PC-9 (cell line): Measurements from ENCODE around the gene DBNL. TPM values are rescaled to one million over a fixed set of nuclear protein-coding genes. Genes with fewer than 3 reads are reported as not detected.
A peak's percentile ranks its signal among the peaks of the same experiment; 100 is the strongest.

Source experiments
- BruUV-seq: library from RNA; stranded (reverse); fragments of 400-500 nt; replicated peaks from 2 replicates; lab custom pipeline; 2021; lab: Mats Ljungman, UMichigan
- CTCF ChIA-PET: fragments of 300-600 bp; sonication (Branson Sonifier 250); formaldehyde crosslinking; loops from one replicate; lab custom pipeline; 2022; ENCODE audit warnings: antibody characterized with exemption; lab: Charles Lee
- POLR2A ChIA-PET: fragments of 300-600 bp; sonication (Branson Sonifier 250); formaldehyde crosslinking; loops from one replicate; lab custom pipeline; 2022; ENCODE audit warnings: antibody characterized with exemption; ENCODE audit not compliant: unreplicated experiment; lab: Charles Lee
- DNase-seq, 2 experiments: peaks; one replicate each; pipeline versions ENCODE4 v3.0.0 to v3.0.0-alpha.2; 2015 to 2022; ENCODE audit warnings: mixed read lengths in 1 of 2
- H2AFZ ChIP-seq: fragments of 200-600 bp; sonication (generic); 2 replicates; pipeline ENCODE4 v1.8.1; 2017; ENCODE audit warnings: antibody characterized with exemption
- H3F3A ChIP-seq: fragments of 200-600 bp; sonication (generic); 2 replicates; pipeline ENCODE4 v1.8.1; 2017; ENCODE audit warnings: antibody characterized with exemption, mild to moderate bottlenecking, low read depth; ENCODE audit not compliant: insufficient read depth
- H3K27ac ChIP-seq: fragments of 200-600 bp; sonication (generic); 2 replicates; pipeline ENCODE4 v1.6.1; 2016; ENCODE audit warnings: mixed run types
- H3K27me3 ChIP-seq: fragments of 200-600 bp; sonication (generic); 2 replicates; pipeline ENCODE4 v1.6.1; 2016; ENCODE audit warnings: low read depth, mixed run types; ENCODE audit not compliant: insufficient read depth
- H3K36me3 ChIP-seq: fragments of 200-600 bp; sonication (generic); 2 replicates; pipeline ENCODE4 v1.6.1; 2016; ENCODE audit warnings: low read depth, mixed run types
- H3K4me1 ChIP-seq: fragments of 200-600 bp; sonication (generic); replicated peaks from 2 replicates; pipeline ENCODE4 v1.6.1; 2016; ENCODE audit warnings: mixed run types; ENCODE audit not compliant: insufficient read depth
- H3K4me2 ChIP-seq: fragments of 200-600 bp; sonication (generic); 2 replicates; pipeline ENCODE4 v1.6.1; 2017; ENCODE audit warnings: mixed run types
- H3K4me3 ChIP-seq: fragments of 200-600 bp; sonication (generic); 2 replicates; pipeline ENCODE4 v1.6.1; 2016; ENCODE audit warnings: mixed run types
- H3K79me2 ChIP-seq: fragments of 200-600 bp; sonication (generic); 2 replicates; pipeline ENCODE4 v1.6.1; 2017; ENCODE audit warnings: low read depth, mixed run types
- H3K9me2 ChIP-seq: fragments of 200-600 bp; sonication (generic); 2 replicates; pipeline ENCODE4 v1.8.1; 2017; ENCODE audit warnings: mild to moderate bottlenecking; ENCODE audit not compliant: insufficient read depth
- H3K9me3 ChIP-seq: fragments of 200-600 bp; sonication (generic); 2 replicates; pipeline ENCODE4 v1.8.1; 2016; ENCODE audit warnings: low read depth; ENCODE audit not compliant: insufficient read depth
- H4K20me1 ChIP-seq: fragments of 200-600 bp; sonication (generic); 2 replicates; pipeline ENCODE4 v1.8.1; 2017; ENCODE audit not compliant: insufficient read depth
- EZH2 ChIP-seq: fragments of 200-600 bp; sonication (generic); IDR thresholded peaks from 2 replicates; pipeline ENCODE4 v1.8.0; 2017; ENCODE audit warnings: antibody characterized with exemption, low read depth
- intact Hi-C: fragments of 100-400 bp; cut with micrococcal nuclease; formaldehyde crosslinking; loops from one replicate; pipeline ENCODE4 v1.10.0; 2022; ENCODE audit not compliant: unreplicated experiment
- total RNA-seq: library from RNA; stranded (reverse); gene quantifications from 2 replicates; pipeline ENCODE4 v1.2.3, GENCODE V29; 2021
- TF ChIP-seq, protein P1 (sequence below): fragments of 200-600 bp; sonication (generic); conservative IDR thresholded peaks from 2 replicates; pipeline ENCODE4 v1.6.1; 2017; ENCODE audit warnings: mixed run types, antibody characterized with exemption, mild to moderate bottlenecking, moderate library complexity

Gene DBNL
- total RNA-seq, 1 experiment from 2014 or later: 70.7 TPM

DNA sequence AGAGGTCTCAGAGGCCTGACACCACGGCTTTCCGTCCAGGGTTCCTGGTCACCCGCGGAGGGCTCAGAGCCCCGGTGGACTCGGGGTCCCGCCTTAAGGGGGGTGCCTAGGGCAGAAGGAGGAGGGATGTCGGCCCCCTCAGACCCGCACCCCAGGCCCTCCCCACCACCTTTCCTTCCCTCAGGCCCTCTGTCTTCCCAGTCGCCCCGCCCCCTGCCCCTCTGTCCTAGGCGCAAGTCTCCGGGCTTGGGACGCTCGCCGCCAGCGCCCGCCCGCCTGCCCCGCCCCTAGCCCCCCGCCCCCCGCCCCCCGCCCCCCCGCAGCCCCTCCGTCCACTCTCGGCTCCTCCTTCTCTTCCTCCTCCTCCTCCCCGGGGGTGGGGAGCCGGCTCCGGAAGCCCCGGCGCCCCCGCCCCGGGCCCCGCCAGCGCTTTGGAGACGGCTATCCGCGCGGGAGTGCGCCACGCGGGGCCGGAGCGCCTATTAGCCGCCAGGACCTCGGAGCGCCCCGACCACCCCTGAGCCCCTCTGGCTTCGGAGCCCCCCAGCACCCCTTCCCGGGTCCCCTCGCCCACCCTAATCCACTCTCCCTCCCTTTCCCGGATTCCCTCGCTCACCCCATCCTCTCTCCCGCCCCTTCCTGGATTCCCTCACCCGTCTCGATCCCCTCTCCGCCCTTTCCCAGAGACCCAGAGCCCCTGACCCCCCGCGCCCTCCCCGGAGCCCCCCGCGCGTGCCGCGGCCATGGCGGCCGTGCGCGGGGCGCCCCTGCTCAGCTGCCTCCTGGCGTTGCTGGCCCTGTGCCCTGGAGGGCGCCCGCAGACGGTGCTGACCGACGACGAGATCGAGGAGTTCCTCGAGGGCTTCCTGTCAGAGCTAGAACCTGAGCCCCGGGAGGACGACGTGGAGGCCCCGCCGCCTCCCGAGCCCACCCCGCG is 59.7 kb downstream of the DBNL start, which contains the start of gene AEBP1:
TSS of gene AEBP1 (plus strand) at position 423 of the 937 bp plus-strand sequence. CDS start at position 744, 321 bp downstream.
- Histone ChIP-seq H3K27me3 (no peaks in the 10 kb centered on the region), H4K20me1 (no peaks in the 10 kb centered on the region), H3K4me1 (0 out of 2 replicates have a peak, but pooled peaks cover 7% of the 10 kb centered on the region), H3K9me3 (no peaks in the 10 kb centered on the region), H3F3A (peaks cover 5% of the 10 kb centered on the region; the same call in 1 of the 2 replicates), H3K4me3 (no peak within 1 kb of the TSS), H3K9me2 (no peaks in the 10 kb centered on the region), H3K79me2 (no peaks in the 10 kb centered on the region), H3K36me3 (no peaks in the 10 kb centered on the region), H3K4me2 (no peak within 1 kb of the TSS), H3K27ac (no peak within 1 kb of the TSS), H2AFZ (no peak within 1 kb of the TSS)
- ChIA-PET POLR2A (no interaction called here), CTCF (no interaction called here)
- DNase-seq: no peak
- no peak for TF ChIP-seq EZH2
- TF ChIP-seq, protein P1, sequence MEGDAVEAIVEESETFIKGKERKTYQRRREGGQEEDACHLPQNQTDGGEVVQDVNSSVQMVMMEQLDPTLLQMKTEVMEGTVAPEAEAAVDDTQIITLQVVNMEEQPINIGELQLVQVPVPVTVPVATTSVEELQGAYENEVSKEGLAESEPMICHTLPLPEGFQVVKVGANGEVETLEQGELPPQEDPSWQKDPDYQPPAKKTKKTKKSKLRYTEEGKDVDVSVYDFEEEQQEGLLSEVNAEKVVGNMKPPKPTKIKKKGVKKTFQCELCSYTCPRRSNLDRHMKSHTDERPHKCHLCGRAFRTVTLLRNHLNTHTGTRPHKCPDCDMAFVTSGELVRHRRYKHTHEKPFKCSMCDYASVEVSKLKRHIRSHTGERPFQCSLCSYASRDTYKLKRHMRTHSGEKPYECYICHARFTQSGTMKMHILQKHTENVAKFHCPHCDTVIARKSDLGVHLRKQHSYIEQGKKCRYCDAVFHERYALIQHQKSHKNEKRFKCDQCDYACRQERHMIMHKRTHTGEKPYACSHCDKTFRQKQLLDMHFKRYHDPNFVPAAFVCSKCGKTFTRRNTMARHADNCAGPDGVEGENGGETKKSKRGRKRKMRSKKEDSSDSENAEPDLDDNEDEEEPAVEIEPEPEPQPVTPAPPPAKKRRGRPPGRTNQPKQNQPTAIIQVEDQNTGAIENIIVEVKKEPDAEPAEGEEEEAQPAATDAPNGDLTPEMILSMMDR: no peak
- intact Hi-C loops: no loop called here
- BruUV-seq: no TSS peak

DNA sequence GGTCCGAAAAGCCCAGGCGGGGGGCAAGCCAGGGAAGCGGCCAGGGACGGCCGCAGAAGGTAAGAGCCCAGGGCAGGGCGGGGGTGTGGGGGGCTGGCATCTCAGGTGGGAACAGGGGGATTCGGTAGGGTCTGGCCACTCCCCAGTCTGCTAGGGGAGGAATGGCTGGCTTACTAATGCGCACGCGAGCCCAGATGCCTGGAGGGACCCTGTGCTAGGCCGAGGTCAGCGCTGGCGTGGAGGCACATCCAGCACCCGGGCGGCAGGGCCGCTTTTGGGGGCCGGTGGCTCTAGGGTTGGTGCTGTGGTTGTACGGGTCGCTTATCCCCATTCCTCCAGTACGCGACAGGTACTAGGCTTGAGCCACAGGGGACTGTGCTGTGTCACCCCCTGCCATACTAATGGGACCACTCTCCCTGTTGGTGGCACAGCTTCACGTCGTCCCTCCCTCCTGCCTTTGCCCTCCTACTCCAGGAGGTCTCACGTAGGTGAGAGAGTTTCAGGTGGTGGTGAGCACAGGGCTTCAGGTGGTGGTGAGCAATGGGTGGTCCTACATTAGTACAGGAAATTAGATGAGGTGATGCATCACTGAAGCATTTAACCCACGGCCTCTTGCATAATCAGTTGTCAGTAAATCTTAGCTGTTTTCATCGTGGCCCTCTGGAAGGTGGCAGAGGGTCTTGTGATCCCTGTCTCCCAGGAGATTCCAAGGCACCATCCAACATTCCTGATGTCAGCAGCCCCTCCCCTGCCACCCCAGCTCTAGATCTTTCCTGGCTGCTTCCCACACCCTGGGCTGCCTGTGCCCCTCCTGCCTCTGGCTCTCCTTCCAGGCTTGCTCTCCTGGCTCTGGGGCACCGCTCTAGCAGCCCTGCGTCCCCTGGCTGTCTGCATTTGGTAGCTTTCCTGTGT is 60.6 kb downstream of the DBNL start:
- peaks cover 5% of the 10 kb centered on the region; the same call in 1 of the 2 replicates for H3F3A ChIP-seq
- no peak overlapping the region for H3K4me3 ChIP-seq
- no peaks in the 10 kb centered on the region for H3K9me2 ChIP-seq
- no TSS peak for BruUV-seq
- H3K27me3 ChIP-seq: no peaks in the 10 kb centered on the region
- no peak overlapping the region for H3K4me2 ChIP-seq
- H3K79me2 ChIP-seq: no peaks in the 10 kb centered on the region
- DNase-seq: peak in 1 of 2 experiments; percentile 41
- TF ChIP-seq EZH2: no peak
- TF ChIP-seq, protein P1: no peak
- 0 out of 2 replicates have a peak, but pooled peaks cover 7% of the 10 kb centered on the region for H3K4me1 ChIP-seq
- H3K27ac ChIP-seq: no peak overlapping the region
- POLR2A ChIA-PET: interaction anchor here (0.5 to 0.7 kb wide), 2 partner anchors 29 to 66 kb away, joined by 3 to 11 read pairs; no protein-coding TSS in a partner anchor
- H4K20me1 ChIP-seq: no peaks in the 10 kb centered on the region
- CTCF ChIA-PET: interaction anchor here (0.6 to 0.7 kb wide), 3 partner anchors 29 to 859 kb away, joined by 4 to 6 read pairs (median 5); no protein-coding TSS in a partner anchor
- no peaks in the 10 kb centered on the region for H3K36me3 ChIP-seq
- no peak overlapping the region for H2AFZ ChIP-seq
- intact Hi-C loops: no loop called here
- no peaks in the 10 kb centered on the region for H3K9me3 ChIP-seq

DNA sequence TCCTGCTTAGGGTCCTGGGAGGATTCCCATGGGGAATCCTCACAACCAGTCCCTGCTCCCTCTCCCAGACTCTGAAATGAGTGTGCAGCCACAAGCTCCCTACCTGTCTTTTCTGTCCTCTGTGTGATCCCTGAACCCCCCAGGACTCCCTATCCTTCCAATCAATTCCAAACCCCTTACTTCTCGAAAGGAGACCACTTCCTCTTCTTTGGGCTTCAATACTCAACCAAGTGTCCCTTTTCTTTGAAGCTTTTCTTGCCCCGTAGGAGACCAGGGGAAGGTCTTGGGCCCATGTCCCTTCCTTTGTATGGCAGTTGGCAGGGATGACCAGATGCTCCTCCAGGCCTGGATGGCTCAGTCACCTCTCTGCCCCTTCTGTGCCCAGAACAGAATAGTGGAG is 61.3 kb downstream of the DBNL start:
- POLR2A ChIA-PET: interaction anchor here (0.5 to 0.7 kb wide), 3 partner anchors 30 to 155 kb away, joined by 3 to 11 read pairs (median 3); no protein-coding TSS in a partner anchor
- H3K4me2 ChIP-seq: no peak overlapping the region

More for the DNA sequence above, 61.3 kb downstream of the DBNL start:
- Histone ChIP-seq H2AFZ (no peak overlapping the region), H3K27me3 (no peaks in the 10 kb centered on the region), H3K79me2 (no peaks in the 10 kb centered on the region), H3K9me3 (no peaks in the 10 kb centered on the region), H4K20me1 (no peaks in the 10 kb centered on the region), H3K4me1 (0 out of 2 replicates have a peak, but pooled peaks cover 7% of the 10 kb centered on the region), H3K9me2 (no peaks in the 10 kb centered on the region), H3K27ac (no peak overlapping the region), H3K4me3 (no peak overlapping the region), H3F3A (peaks cover 5% of the 10 kb centered on the region; the same call in 1 of the 2 replicates), H3K36me3 (no peaks in the 10 kb centered on the region)
- CTCF ChIA-PET: interaction anchor here (0.6 to 0.7 kb wide), 2 partner anchors 104 to 858 kb away, joined by 5 to 6 read pairs; no protein-coding TSS in a partner anchor
- no TSS peak for BruUV-seq
- DNase-seq: no peak
- intact Hi-C loops: no loop called here
- TF ChIP-seq EZH2: no peak
- TF ChIP-seq, protein P1: no peak
